IMR-90 (cell line): Measurements from ENCODE around the gene USH2A. TPM values are rescaled to one million over a fixed set of nuclear protein-coding genes. Genes with fewer than 3 reads are reported as not detected.

Source experiments
- ATAC-seq: fragments of 200-7000 bp; cut with Tn5 transposase; 2 replicates; pipeline ENCODE4 v1.9.1; 2020; ENCODE audit warnings: low read depth, mild to moderate bottlenecking, moderate library complexity
- BruUV-seq: library from RNA; stranded (reverse); fragments of 400-500 nt; replicated peaks from 2 replicates; lab custom pipeline; 2021; lab: Mats Ljungman, UMichigan
- CTCF ChIA-PET: fragments of 300-600 bp; formaldehyde crosslinking; extraction: SDS; loops from one replicate; lab custom pipeline; 2021; ENCODE audit warnings: antibody characterized with exemption; lab: Yijun Ruan, JAX
- POLR2A ChIA-PET: fragments of 300-600 bp; sonication (Branson Sonifier 250); formaldehyde crosslinking; loops from one replicate; lab custom pipeline; 2022; ENCODE audit warnings: antibody characterized with exemption; ENCODE audit not compliant: unreplicated experiment; lab: Charles Lee
- DNase-seq: peaks from one replicate; pipeline ENCODE4 v3.0.0; 2013
- H2AFZ ChIP-seq: replicated peaks from 2 replicates; pipeline ENCODE3; 2013; ENCODE audit warnings: low read length, mild to moderate bottlenecking; ENCODE audit not compliant: poor library complexity
- H2AK5ac ChIP-seq: 2 replicates; pipeline ENCODE4 v1.6.1; 2013; ENCODE audit warnings: low read depth, low read length, inconsistent platforms
- H2AK9ac ChIP-seq: replicated peaks from 2 replicates; pipeline ENCODE3; 2013; ENCODE audit warnings: mild to moderate bottlenecking, low read depth, low read length, moderate library complexity; ENCODE audit not compliant: poor library complexity
- H2BK120ac ChIP-seq: 2 replicates; pipeline ENCODE4 v1.6.1; 2013; ENCODE audit warnings: low read depth, low read length, inconsistent platforms
- H2BK15ac ChIP-seq: 3 replicates; pipeline ENCODE4 v1.6.1; 2013; ENCODE audit warnings: low read depth, low read length, inconsistent platforms
- H2BK20ac ChIP-seq: 2 replicates; pipeline ENCODE4 v1.6.1; 2013; ENCODE audit warnings: low read depth, mild to moderate bottlenecking, inconsistent platforms, low read length, moderate library complexity
- H2BK5ac ChIP-seq: 2 replicates; pipeline ENCODE4 v1.6.1; 2013; ENCODE audit warnings: mild to moderate bottlenecking, low read depth, low read length, inconsistent platforms; ENCODE audit not compliant: poor library complexity, severe bottlenecking
- H3K14ac ChIP-seq: replicated peaks from 2 replicates; pipeline ENCODE4 v1.6.1; 2013; ENCODE audit warnings: low read depth, low read length, inconsistent platforms
- H3K18ac ChIP-seq: 2 replicates; pipeline ENCODE4 v1.6.1; 2013; ENCODE audit warnings: low read depth, low read length, control low read depth
- H3K23ac ChIP-seq: 2 replicates; pipeline ENCODE4 v1.6.1; 2013; ENCODE audit warnings: low read depth, low read length, inconsistent platforms
- H3K27ac ChIP-seq: 2 replicates; pipeline ENCODE4 v1.5.1; 2013; ENCODE audit warnings: mild to moderate bottlenecking, control low read depth, low read length; ENCODE audit not compliant: insufficient read depth
- H3K27me3 ChIP-seq: 2 replicates; pipeline ENCODE4 v1.6.1; 2013; ENCODE audit warnings: low read length; ENCODE audit not compliant: control insufficient read depth, insufficient read depth
- H3K36me3 ChIP-seq: 2 replicates; pipeline ENCODE4 v1.6.1; 2013; ENCODE audit warnings: low read length, mixed read lengths; ENCODE audit not compliant: control insufficient read depth, insufficient read depth
- H3K4ac ChIP-seq: 2 replicates; pipeline ENCODE4 v1.6.1; 2013; ENCODE audit warnings: low read depth, low read length, inconsistent platforms
- H3K4me1 ChIP-seq: 2 replicates; pipeline ENCODE4 v1.6.1; 2013; ENCODE audit warnings: low read length, mixed read lengths; ENCODE audit not compliant: control insufficient read depth, insufficient read depth
- H3K4me2 ChIP-seq: 2 replicates; pipeline ENCODE4 v1.6.1; 2013; ENCODE audit warnings: low read depth, mild to moderate bottlenecking, control low read depth, low read length, moderate library complexity
- H3K4me3 ChIP-seq: 2 replicates; pipeline ENCODE4 v1.5.1; 2013; ENCODE audit warnings: low read depth, mild to moderate bottlenecking, control low read depth, low read length, moderate library complexity; ENCODE audit not compliant: insufficient read depth
- H3K56ac ChIP-seq: 2 replicates; pipeline ENCODE4 v1.6.1; 2013; ENCODE audit warnings: low read length, inconsistent platforms; ENCODE audit not compliant: insufficient read depth; ENCODE audit errors: extremely low read depth
- H3K79me1 ChIP-seq, 2 experiments: 2 replicates each; pipeline ENCODE4 v1.6.1; 2013; ENCODE audit warnings: low read length in 2 of 2, inconsistent platforms in 1 of 2, low read depth in 1 of 2
- H3K9ac ChIP-seq: 2 replicates; pipeline ENCODE4 v1.6.1; 2013; ENCODE audit warnings: low read depth, low read length, control low read depth
- H3K9me1 ChIP-seq: 2 replicates; pipeline ENCODE4 v1.6.1; 2013; ENCODE audit warnings: low read length, inconsistent platforms; ENCODE audit not compliant: insufficient read depth
- H3K9me3 ChIP-seq: 2 replicates; pipeline ENCODE4 v1.6.1; 2013; ENCODE audit warnings: low read length; ENCODE audit not compliant: control insufficient read depth, insufficient read depth
- H4K20me1 ChIP-seq: 2 replicates; pipeline ENCODE4 v1.6.1; 2013; ENCODE audit warnings: low read length, inconsistent platforms; ENCODE audit not compliant: insufficient read depth
- H4K5ac ChIP-seq: 2 replicates; pipeline ENCODE4 v1.6.1; 2013; ENCODE audit warnings: mild to moderate bottlenecking, low read depth, low read length, control low read depth
- H4K8ac ChIP-seq, 2 experiments: 2 replicates each; pipeline ENCODE4 v1.6.1; 2013; ENCODE audit warnings: low read depth in 2 of 2, low read length in 2 of 2, control low read depth in 1 of 2, inconsistent platforms in 1 of 2
- H4K91ac ChIP-seq: 2 replicates; pipeline ENCODE4 v1.6.1; 2013; ENCODE audit warnings: low read depth, low read length, inconsistent platforms; ENCODE audit not compliant: insufficient read depth
- CHD1 ChIP-seq: IDR thresholded peaks from 2 replicates; pipeline ENCODE4 v1.6.1; 2012; ENCODE audit warnings: low read depth, low read length, improper control_type of control experiment
- POLR2A ChIP-seq: IDR thresholded peaks from 2 replicates; pipeline ENCODE4 v1.6.1; 2012; ENCODE audit warnings: mild to moderate bottlenecking, low read depth, low read length
- RFX5 ChIP-seq: IDR thresholded peaks from 2 replicates; pipeline ENCODE4 v1.8.0; 2012; ENCODE audit warnings: low read depth, mild to moderate bottlenecking, low read length, moderate library complexity
- SMC3 ChIP-seq: fragments of 150-350 bp; IDR thresholded peaks from 2 replicates; pipeline ENCODE4 v1.6.1; 2016; ENCODE audit warnings: low read depth, mild to moderate bottlenecking, antibody characterized with exemption, low read length, moderate library complexity
- WGBS, 2 experiments: methylation state at CpG; one replicate each; pipeline versions ENCODE4 v1.1.5 to v1.1.7; 2013; ENCODE audit warnings: missing lambda C conversion rate in 2 of 2; ENCODE audit not compliant: insufficient read length in 1 of 2; ENCODE audit errors: extremely low coverage in 2 of 2; 5-methylcytosine and 5-hydroxymethylcytosine counted together
- dilution Hi-C: fragments of 300-500 bp; cut with HindIII; formaldehyde crosslinking; loops from one replicate; pipeline ENCODE4 v1.14.3; 2018; ENCODE audit warnings: low sequenced_read_pairs; ENCODE audit not compliant: unreplicated experiment
- in situ Hi-C: fragments of 300-500 bp; cut with MboI; formaldehyde crosslinking; loops from 3 replicates; pipeline ENCODE4 v1.14.3; 2019; ENCODE audit warnings: low sequenced_read_pairs, inconsistent platforms, mixed read lengths
- intact Hi-C: fragments of 100-400 bp; cut with micrococcal nuclease; formaldehyde crosslinking; loops from 2 replicates; pipeline ENCODE4 v1.10.0; 2022
- polyA plus RNA-seq, 3 experiments: library from polyadenylated mRNA; depleted of rRNA; stranded (reverse); fragments of >200 nt; gene quantifications; 2 replicates each; pipeline ENCODE4 v1.2.3, GENCODE V29; 2012; ENCODE audit warnings: low replicate concordance in 1 of 3
- total RNA-seq: library from RNA; depleted of rRNA; stranded (reverse); fragments of >200 nt; gene quantifications from 2 replicates; pipeline ENCODE4 v1.2.3, GENCODE V29; 2012

The USH2A gene
- total and polyA plus RNA-seq, 2 of the 4 experiments (the other 2 are of a cell fraction) = under 0.01 to 0.02 TPM

- WGBS, 2 experiments = no CpG with 5 or more reads among the region's 4 CpGs
- H2BK5ac ChIP-seq = no peak overlapping the region
- peak overlapping the region in 1 of 2 experiments; percentile 41; a peak in 1 of 4 replicates for H4K8ac ChIP-seq
- no peak overlapping the region for H3K18ac ChIP-seq
- H3K9me1 ChIP-seq = no peaks in the 10 kb centered on the region
- ATAC-seq (peak; percentile 81), DNase-seq (peak; percentile 52)
- H3K14ac ChIP-seq = no peak overlapping the region
- H3K36me3 ChIP-seq = no peaks in the 10 kb centered on the region
- TF ChIP-seq POLR2A = no peak
- TF ChIP-seq SMC3 = no peak
- TF ChIP-seq RFX5 = no peak
- TF ChIP-seq CHD1 = no peak
- no peak overlapping the region for H3K4ac ChIP-seq
- H2BK120ac ChIP-seq = no peak overlapping the region
- no peak overlapping the region for H3K9ac ChIP-seq
- dilution Hi-C loops = no loop called here
- no peak overlapping the region for H4K5ac ChIP-seq
- H3K56ac ChIP-seq = no peak overlapping the region
- no peak overlapping the region for H2AK9ac ChIP-seq
- H3K23ac ChIP-seq = no peak overlapping the region
- CTCF ChIA-PET = interaction anchor here (0.6 to 1.3 kb wide), 5 partner anchors 11 to 465 kb away, joined by 3 to 5 read pairs (median 3); no protein-coding TSS in a partner anchor
- H2BK15ac ChIP-seq = no peak overlapping the region
- no peaks in the 10 kb centered on the region for H3K9me3 ChIP-seq
- peak overlapping the region; percentile 71; the same call in 1 of the 2 replicates for H3K4me2 ChIP-seq
- H3K27ac ChIP-seq = no peak overlapping the region
- POLR2A ChIA-PET = no interaction called here
- no peaks in the 10 kb centered on the region for H3K27me3 ChIP-seq
- H2BK20ac ChIP-seq = no peak overlapping the region
- no TSS peak for BruUV-seq
- no peaks in the 10 kb centered on the region for H4K20me1 ChIP-seq
- H2AK5ac ChIP-seq = 0 out of 2 replicates have a peak overlapping the region, but pooled peaks have one; percentile 13
- in situ Hi-C loops = no loop called here
- no peak overlapping the region for H3K4me3 ChIP-seq
- no peaks in the 10 kb centered on the region for H3K79me1 ChIP-seq
- no peak overlapping the region for H4K91ac ChIP-seq
- peaks cover 4% of the 10 kb centered on the region for H3K4me1 ChIP-seq
- H2AFZ ChIP-seq = no peak overlapping the region
- intact Hi-C loops = no loop called here
These were observed 249.8 kb downstream of the USH2A start for GRCh38 chr1:216173376-216173995.
